GM18517 (cell line): ENCODE measurements around the gene SRRT.
"Not testable (repeated sequence)": the region's sequence is repeated elsewhere in the genome, so short reads cannot be mapped to it uniquely, and the experiment has no call there.

ENCODE experiments used
- ATAC-seq: cut with Tn5 transposase; IDR thresholded peaks from one replicate; pipeline ENCODE4 v1.9.1; 2021; ENCODE audit warnings: mild to moderate bottlenecking, moderate library complexity; ENCODE audit not compliant: unreplicated experiment

SRRT gene

DNA sequence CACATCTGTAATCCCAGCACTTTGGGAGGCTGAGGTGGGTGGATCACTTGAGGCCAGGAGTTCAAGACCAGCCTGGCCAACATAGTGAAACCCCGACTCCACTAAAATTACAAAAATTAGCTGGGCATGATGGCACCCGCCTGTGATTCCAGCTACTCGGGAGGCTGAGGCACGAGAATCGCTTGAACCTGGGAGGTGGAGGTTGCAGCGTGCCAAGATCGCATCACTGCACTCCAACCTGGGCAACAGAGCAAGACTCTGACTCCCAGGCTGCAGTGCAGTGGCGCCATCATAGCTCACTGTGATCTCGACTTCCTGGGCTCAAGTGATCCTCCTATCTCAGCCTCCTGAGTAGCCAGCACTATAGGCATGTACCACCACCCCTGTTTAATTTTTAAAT lies 20.0 kb upstream of the SRRT start:
- not testable (repeated sequence) for ATAC-seq

DNA sequence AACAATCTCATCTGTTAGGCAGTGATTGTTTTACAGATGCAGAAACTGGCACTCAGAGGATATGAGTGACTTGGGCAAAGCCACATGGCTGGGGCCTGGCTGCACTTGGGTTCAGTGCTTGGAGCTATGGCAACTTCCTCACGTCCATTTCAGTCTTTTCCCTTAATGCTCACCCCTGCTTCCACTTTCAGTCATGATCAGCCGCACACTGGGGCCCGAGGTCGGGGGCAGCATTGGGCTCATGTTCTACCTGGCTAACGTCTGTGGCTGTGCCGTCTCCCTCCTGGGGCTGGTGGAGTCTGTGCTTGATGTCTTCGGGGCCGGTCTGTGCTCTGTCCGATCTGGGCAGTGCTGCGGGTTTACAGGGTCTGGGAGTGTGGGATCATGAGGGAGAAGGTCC lies 19.4 kb upstream of the SRRT start:
- no peak for ATAC-seq

DNA sequence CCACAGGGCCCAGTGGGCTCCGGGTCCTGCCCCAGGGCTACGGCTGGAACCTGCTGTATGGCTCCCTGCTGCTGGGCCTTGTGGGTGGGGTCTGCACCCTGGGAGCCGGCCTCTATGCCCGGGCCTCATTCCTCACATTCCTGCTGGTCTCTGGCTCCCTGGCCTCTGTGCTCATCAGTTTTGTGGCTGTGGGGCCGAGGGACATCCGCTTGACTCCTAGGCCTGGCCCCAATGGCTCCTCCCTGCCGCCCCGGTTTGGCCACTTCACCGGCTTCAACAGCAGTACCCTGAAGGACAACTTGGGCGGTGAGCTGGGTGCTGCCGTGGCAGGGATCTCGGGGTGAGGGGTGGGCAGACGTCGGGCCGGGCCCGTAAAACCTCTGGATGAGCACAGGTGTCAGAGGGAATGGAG lies 18.0 kb upstream of the SRRT start:
- ATAC-seq, result no peak

DNA sequence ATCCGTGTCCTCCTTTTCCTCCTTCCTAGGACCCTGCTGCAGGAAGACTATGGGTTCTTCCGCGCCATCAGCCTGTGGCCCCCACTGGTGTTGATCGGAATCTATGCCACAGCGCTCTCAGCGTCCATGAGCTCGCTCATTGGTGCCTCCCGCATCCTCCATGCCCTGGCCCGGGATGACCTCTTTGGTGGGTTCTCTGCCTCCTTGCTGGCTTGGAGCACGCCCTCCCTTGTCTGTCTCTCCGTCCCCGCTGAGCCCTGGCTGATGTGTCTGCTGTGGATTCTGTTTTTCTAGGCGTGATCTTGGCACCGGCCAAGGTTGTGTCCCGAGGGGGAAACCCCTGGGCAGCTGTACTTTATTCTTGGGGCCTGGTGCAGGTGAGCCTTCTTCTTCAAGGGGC lies 15.0 kb upstream of the SRRT start:
- ATAC-seq, result no peak

DNA sequence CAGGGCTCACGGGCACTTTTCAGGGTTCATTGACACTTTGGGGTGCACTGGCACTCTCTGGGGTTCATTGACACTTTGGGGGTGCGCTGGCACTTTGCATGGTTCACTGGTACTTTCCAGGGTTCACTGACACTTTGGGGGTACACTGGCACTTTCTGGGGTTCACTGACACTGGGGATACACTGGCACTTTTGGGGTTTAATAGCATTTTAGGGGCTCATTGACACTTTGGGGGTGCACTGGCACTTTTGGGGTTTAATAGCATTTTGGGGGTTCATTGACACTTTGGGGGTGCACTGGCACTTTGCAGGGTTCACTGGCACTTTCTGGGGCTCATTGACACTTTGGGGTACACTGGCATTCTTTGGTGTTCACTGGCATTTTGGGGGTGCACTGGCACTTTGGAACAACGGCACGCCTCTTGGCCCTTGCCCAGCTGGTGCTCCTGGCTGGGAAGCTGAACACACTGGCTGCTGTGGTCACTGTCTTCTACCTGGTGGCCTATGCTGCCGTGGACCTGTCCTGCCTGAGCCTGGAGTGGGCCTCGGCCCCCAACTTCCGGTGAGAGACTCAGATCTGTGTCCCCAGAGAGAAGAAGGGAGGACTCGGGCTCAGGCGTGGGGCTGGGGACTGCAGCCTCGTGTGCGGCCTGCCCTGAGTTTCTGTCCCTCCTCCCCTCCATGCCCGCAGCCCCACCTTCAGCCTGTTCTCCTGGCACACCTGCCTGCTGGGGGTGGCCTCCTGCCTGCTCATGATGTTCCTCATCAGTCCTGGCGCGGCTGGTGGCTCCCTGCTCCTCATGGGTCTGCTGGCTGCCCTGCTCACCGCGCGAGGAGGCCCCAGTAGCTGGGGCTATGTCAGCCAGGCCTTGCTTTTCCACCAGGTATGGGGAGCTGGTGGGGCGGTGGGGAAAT lies 13.9 kb upstream of the SRRT start:
- no peak for ATAC-seq

DNA sequence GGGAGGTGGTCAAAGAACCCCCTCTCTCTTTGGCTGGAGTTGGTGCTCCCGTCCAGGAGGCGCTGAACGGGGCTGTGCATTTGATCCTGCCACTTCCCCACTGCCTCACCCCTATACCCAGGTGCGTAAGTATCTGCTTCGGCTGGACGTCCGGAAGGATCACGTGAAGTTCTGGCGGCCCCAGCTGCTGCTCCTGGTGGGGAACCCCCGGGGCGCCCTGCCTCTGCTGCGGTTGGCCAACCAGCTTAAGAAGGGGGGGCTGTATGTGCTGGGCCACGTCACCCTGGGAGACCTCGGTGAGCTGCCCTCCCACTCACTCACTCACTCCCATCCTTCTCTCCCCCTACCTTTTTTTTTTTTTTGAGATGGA lies 13.3 kb upstream of the SRRT start:
- ATAC-seq, result no peak

DNA sequence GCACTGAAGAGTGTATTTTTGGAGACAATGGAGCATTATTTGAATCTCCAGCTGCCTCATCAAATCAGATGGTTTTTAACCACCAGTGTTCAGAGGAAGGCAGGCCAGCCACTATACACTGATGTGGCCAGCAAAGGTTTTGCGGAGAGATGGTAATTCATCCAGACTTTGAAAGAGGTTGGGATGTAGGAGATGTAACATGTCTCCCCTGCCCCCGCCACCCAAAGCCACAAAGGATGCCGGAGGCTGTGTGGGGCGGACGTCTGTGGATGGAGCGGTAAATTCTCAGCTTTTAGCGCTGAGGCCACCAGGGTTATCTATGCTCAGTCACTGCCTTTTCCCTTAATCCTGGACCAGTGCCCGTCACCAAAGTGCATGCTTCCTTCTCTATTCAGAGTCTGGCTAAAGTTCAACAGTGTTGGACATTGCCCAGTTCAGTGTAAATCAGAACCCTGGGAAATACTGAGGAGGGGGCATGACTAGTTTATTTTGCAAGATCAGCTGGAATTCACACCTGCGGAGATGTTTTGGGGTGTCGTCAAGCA lies 11.4 kb upstream of the SRRT start:
- no peak for ATAC-seq

DNA sequence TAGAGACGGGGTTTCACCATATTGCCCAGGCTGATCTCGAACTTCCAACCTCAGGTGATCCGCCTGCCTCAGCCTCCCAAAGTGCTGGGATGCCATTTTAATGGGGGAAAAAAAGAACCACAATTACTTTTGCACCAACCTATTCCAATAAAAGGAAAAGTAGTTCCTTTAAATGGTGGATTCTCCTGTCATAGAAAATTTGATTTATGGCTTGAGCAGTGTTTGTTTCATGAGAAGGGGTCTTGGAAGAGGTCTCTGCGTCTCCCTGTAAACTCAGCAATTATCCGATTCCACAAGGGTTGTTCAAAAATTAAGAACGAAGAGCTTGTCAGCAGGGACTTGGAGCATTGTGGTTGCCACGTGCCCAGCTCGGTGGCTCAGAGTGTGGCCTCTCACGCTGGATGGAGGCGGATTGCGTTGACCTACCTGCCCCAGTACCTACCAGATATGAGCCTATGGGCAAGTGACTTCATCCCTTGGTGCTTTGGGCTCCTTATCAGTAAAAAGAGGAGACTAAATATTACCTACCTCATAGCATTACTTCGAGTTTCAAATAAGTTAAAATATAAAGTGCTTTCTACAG lies 10.5 kb upstream of the SRRT start:
- ATAC-seq, result no peak

DNA sequence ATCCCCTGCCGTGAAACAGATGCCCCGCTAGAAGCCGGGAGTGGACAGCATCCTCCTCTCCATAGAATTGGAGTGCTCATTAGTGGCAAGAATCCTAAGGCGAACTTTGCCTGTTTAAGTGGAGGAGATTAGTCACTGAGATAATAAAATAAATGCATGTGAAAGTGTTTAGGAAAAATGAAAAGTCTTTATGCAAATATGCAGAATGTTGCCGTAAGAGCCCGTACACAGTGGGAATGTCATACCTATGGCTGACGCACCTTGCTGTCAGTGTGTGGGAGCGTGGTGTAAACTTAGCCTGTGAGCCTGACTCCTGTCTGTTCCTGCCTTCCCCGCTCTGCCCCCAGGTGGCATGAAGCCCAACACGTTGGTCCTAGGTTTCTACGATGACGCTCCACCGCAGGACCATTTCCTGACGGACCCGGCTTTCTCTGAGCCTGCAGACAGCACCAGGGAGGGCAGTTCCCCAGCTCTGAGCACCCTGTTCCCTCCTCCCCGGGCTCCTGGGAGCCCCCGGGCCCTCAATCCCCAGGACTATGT lies 9.5 kb upstream of the SRRT start:
- no peak for ATAC-seq

DNA sequence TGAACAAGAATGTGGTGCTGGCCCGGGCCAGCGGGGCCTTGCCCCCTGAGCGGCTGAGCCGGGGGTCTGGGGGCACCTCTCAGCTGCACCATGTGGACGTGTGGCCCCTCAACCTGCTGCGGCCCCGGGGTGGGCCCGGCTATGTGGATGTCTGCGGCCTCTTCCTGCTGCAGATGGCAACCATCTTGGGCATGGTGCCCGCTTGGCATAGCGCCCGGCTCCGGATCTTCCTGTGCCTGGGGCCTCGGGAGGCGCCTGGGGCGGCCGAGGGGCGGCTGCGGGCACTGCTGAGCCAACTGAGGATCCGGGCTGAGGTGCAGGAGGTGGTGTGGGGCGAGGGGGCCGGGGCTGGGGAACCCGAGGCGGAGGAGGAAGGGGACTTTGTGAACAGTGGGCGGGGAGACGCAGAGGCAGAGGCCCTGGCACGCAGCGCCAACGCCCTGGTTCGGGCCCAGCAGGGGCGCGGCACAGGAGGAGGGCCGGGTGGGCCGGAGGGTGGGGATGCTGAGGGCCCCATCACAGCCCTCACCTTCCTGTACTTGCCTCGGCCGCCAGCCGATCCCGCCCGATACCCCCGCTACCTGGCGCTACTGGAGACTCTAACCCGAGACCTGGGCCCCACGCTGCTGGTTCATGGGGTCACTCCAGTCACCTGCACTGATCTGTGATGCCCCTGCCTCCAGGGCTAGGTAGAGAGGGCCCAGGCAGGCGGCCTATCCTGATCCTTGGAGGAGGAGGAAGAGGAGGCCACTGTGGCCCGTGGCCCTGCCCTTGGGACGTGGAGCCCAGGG lies 8.8 kb upstream of the SRRT start:
- no peak for ATAC-seq

DNA sequence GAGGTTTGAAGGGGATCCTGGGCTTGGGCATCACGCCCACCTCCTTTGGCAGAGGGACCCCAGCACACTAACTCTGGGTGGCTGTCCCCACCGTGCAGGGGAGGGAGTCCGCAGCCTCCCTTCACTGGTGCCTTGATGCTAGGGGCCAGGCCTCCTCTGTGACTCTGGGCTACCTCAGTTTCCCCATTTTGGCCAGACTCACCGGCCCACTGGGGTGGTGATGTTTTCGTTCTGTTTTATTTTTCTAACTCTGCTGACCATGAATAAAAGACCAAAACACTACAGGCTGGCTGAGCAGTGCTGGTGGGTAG lies 8.2 kb upstream of the SRRT start:
- ATAC-seq, result no peak

DNA sequence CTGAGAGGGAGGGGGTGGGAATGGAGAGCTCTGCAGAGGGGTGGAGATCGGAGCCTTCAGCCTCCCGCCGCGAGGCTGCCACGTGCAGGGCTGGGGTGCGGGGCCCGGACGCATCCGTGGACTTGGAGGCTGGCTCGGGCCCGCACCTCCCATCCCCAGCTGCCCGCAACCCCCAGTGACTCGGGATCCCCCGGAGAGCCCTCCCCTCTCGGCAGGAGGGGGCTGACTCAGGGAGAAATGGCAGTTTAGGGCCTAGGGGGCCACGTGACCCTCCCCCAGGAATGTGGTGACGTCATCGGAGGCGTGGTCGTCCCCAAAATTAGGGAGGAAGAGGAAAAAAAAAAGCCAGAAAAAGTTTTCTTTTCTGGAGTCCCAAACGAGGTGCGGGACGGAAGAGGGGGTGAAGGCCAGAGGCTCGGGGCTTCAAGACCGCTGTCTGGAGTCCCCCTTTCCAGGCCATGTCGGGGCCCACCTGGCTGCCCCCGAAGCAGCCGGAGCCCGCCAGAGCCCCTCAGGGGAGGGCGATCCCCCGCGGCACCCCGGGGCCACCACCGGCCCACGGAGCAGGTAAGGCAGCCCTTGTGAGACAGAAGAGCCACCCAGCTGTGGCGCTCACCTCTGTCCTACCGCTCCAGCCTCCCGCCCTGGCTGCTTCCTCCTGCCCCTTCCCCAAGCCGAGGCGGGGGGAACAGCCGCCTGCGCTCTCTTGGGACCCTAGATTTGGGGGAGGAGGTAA lies 7.7 kb upstream of the SRRT start, which contains the start of gene TRIP6:
TRIP6 (plus strand) TSS at position 348 of the 736 bp plus-strand sequence; CDS start at position 459, 111 bp downstream.
- no peak for ATAC-seq

DNA sequence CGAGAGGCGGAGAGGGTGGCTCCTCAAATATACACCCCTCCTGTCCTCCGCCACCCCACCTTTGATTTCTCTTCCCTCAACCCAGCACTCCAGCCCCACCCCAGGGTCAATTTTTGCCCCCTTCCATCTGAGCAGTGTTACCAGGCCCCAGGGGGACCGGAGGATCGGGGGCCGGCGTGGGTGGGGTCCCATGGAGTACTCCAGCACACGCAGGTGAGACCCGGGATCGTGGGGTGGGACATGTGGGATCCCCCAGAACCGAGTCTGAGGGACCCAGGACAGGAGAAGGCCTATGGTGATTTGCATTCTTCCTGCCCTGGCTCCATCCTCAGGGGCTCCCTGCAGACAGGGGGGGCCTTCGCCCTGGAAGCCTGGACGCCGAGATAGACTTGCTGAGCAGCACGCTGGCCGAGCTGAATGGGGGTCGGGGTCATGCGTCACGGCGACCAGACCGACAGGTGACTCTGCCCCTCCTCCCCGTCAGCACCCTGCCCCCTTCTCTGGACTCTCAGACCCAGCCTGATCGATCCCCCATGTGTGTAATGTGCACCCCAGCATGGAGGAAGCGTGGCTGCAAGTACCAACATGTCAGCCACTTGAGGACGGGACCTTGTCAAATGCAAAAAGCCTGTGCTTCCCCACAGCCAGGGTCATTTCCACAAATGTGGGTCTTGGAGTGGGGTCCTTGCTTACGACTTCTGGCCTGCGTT lies 7.0 kb upstream of the SRRT start:
- ATAC-seq, result no peak

DNA sequence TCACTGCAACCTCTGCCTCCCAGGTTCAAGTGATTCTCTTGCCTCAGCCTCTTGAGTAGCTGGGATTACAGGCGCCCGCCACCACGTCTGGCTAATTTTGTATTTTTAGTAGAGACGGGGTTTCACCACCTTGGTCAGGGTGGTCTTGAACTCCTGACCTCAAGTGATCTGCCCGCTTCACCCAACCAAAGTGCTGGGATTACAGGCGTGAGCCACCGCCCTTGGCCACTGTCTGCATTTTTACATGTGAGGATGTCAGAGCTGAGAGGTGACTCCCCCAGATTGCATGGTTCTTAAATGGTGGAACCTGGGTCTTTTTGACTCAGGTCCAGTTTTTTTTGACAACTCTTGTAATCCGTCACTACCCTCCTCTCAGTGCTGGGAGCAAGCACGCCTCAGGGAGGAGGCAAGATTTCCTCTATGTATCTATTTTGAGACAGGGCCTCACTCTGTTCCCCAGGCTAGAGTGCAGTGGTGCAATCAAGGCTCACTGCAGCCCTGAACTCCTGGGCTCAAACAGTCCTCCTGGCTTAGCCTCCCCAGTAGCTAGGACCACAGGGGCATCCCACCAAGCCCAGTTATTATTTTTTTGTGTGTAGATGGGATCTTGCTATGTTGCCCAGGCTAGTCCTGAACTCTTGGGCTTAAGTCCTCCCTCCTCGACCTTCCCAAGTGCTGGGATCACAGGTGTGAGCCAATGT lies 1.2 kb upstream of the SRRT start:
- no peak for ATAC-seq

DNA sequence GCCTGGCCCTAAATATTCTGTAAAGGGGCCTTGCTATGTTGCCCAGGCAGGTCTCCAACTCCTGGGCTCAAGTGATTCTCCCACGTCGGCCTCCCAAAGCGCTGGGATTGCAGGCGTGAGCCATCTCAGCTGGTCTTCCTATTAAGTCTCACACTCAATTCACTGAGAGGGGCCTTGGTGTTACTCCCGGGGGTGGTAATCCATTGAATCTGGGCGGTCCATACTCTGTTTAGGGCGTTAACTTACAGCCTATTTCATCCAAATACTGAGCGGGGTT lies 665 bp upstream of the SRRT start:
- ATAC-seq, result no peak

DNA sequence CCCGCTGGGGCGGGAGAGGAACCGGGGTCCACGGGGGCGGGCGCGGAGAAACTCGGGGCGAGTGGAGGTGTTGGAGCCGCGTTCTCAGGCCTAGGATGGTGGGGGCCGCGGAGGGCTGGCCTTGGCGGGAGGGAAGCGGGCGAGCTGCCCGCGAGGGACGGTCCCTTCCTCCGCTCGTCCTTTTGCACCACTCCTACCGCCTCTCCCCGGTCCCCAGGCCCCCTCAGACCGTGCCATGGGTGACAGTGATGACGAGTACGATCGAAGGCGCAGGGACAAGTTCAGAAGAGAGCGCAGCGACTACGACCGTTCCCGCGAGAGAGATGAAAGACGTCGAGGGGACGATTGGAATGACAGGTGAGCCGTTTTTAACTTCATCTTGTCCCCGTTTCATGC lies 451 bp downstream of the SRRT start:
- no peak for ATAC-seq

DNA sequence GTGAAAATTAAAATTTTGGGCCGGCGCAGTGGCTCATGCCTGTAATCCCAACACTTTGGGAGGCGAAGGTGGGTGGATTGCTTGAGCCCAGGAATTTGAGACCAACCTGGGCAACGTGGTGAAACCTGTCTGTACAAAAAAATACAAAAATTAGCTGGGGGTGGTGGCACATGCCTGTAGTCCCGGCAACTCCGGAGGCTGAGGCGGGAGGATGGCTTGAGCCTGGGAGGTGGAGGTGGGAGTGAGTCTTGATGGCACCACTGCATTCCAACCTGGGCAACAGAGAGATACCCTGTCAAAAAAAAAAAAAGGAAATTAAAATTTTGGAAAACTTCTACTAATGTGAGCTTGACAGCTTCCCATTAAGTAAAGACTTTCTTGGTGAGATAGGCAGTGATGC lies 3.1 kb downstream of the SRRT start:
- no peak for ATAC-seq

DNA sequence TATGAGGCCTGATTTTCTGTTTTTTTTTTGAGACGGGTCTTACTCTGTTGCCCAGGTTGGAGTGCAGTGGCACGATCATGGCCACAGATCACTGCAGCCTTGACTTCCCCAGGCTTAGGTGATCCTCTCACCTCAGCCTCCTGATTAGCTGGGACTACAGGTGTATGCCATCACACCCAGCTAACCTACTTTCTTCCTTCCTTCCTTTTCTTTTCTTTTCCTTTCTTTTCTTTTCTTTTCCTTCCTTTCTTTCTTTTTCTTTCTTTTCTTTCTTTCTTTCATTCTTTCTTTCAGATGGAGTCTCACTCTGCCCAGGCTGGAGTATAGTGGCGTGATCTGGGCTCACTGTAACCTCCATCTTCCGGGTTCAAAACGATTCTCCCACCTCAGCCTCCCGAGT lies 3.8 kb downstream of the SRRT start:
- no peak for ATAC-seq

DNA sequence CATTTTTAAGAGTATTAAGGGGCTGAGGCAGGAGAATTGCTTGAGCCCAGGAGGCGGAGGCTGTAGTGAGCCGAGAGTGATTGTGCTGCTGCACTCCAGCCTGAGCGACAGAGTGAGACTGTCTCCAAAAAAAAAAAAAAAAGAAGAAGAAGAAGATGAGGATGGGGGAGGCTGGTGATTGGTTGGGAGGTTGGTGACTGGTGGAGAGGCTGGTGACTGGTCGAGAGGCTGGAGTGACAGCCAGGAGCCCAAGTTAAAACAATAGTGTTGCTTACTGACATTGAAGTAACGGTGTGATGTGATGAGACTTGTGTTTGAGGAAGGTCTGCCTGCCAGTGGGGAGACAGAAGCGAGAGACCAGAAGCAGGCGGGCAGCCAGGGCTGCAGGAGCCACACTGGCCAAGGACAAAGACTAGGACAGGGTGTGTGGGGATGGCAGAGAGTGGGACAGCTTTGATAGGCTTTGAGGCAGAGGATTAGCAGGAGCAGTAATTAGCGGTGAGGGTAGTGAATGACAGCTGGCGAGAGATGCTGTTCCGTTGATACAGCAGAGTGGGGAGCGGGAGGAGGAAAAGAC lies 4.9 kb downstream of the SRRT start:
- no peak for ATAC-seq
